Measurements from ENCODE around the gene HSF5. TPM values are rescaled to one million over a fixed set of nuclear protein-coding genes. Genes with fewer than 3 reads are reported as not detected.

Gene HSF5
- total and polyA plus RNA-seq, 2 donors (not counting 1 experiment from before 2014, with no cell fraction given): 2.2 to 5.1 TPM

GRCh38 chr17:58380207-58381123 lies 107.7 kb downstream of the HSF5 start:
- WGBS (ENCODE audit: insufficient coverage): 100% methylated on average over 3 of the region's 5 CpGs
- Histone ChIP-seq H3K79me2 (ENCODE audit: control insufficient read depth, insufficient read depth, low read length) (no peaks in the 10 kb centered on the region), H3K27ac (ENCODE audit: low read length in 2 of 2) (no peak overlapping the region), H3K9me3 (ENCODE audit: control extremely low read depth in 1 of 3, control insufficient read depth in 2 of 3, insufficient read depth in 1 of 3, low read length in 2 of 3) (no peaks in the 10 kb centered on the region), H2AFZ (ENCODE audit: insufficient read depth, low read depth, low read length, poor library complexity, severe bottlenecking) (no peak overlapping the region), H3K4me3 (ENCODE audit: control extremely low read depth in 1 of 5, extremely low read depth in 1 of 5, insufficient read depth in 1 of 5, low read depth in 2 of 5, low read length in 4 of 5) (no peak overlapping the region), H3K4me2 (replicated peaks; ENCODE audit: low read depth, low read length, poor library complexity, severe bottlenecking) (no peak overlapping the region), H3K27me3 (replicated peaks in 1 of 4; ENCODE audit: control extremely low read depth in 1 of 4, control insufficient read depth in 3 of 4, insufficient read depth in 4 of 4, low read length in 3 of 4) (no peaks in the 10 kb centered on the region), H3K36me3 (replicated peaks in 1 of 2; ENCODE audit: control extremely low read depth in 1 of 2, control insufficient read depth in 1 of 2, extremely low read depth in 1 of 2, insufficient read depth in 2 of 2, low read length in 1 of 2) (no peaks in the 10 kb centered on the region), H4K20me1 (ENCODE audit: control insufficient read depth, insufficient read depth, low read length, poor library complexity, severe bottlenecking) (no peaks in the 10 kb centered on the region), H3K9ac (ENCODE audit: low read length) (no peak overlapping the region), H3K4me1 (ENCODE audit: control insufficient read depth in 2 of 2, insufficient read depth in 2 of 2, low read length in 2 of 2) (peaks cover 15 to 16% of the 10 kb centered on the region in 2 donors)
- no peak overlapping the region for H3K4me3 Mint-ChIP-seq
- no peaks in the 10 kb centered on the region for H3K27me3 Mint-ChIP-seq
- intact Hi-C loops (cut with micrococcal nuclease): no loop called here
- peaks cover 28% of the 10 kb centered on the region for H3K4me1 Mint-ChIP-seq
- ChIA-PET POLR2A (interaction anchor here (0.8 to 1.1 kb wide), 2 partner anchors 12 to 53 kb away, joined by 3 to 4 read pairs; no protein-coding TSS in a partner anchor), CTCF (no interaction called here)
- ATAC-seq (ENCODE audit: low read depth) (no peak), DNase-seq (no peak)
- no peak for TF ChIP-seq EZH2 (IDR thresholded peaks at IDR 0.05; ENCODE audit: borderline replicate concordance, insufficient read depth, low read depth, low read length, poor library complexity, severe bottlenecking)
- no peak for TF ChIP-seq CTCF (IDR thresholded peaks at IDR 0.05)
- no peak overlapping the region for H3K27ac Mint-ChIP-seq
- no peaks in the 10 kb centered on the region for H3K9me3 Mint-ChIP-seq (ENCODE audit: insufficient read depth)

- no peaks in the 10 kb centered on the region for H3K27me3 ChIP-seq (replicated peaks in 1 of 4; ENCODE audit: control extremely low read depth in 1 of 4, control insufficient read depth in 3 of 4, insufficient read depth in 4 of 4, low read length in 3 of 4)
- CTCF ChIA-PET: interaction anchor here (1.3 to 1.7 kb wide), 3 partner anchors 35 to 62 kb away, joined by 3 to 6 read pairs (median 3); partner anchors contain the start of gene RNF43
- Mint-ChIP-seq H3K27me3 (no peaks in the 10 kb centered on the region), H3K4me3 (no peak overlapping the region), H3K9me3 (ENCODE audit: insufficient read depth) (no peaks in the 10 kb centered on the region), H3K4me1 (peaks cover 21% of the 10 kb centered on the region), H3K27ac (no peak overlapping the region)
- WGBS (ENCODE audit: insufficient coverage): 100% methylated on average over 1 of the region's 3 CpGs
- intact Hi-C loops (cut with micrococcal nuclease): no loop called here
- no peaks in the 10 kb centered on the region for H4K20me1 ChIP-seq (ENCODE audit: control insufficient read depth, insufficient read depth, low read length, poor library complexity, severe bottlenecking)
- no peak for DNase-seq
- H3K36me3 ChIP-seq (replicated peaks in 1 of 2; ENCODE audit: control extremely low read depth in 1 of 2, control insufficient read depth in 1 of 2, extremely low read depth in 1 of 2, insufficient read depth in 2 of 2, low read length in 1 of 2): no peaks in the 10 kb centered on the region
- ATAC-seq (ENCODE audit: low read depth): no peak
- H3K27ac ChIP-seq (ENCODE audit: low read length in 2 of 2): no peak overlapping the region
- POLR2A ChIA-PET: no interaction called here
- H3K4me3 ChIP-seq (ENCODE audit: control extremely low read depth in 1 of 5, extremely low read depth in 1 of 5, insufficient read depth in 1 of 5, low read depth in 2 of 5, low read length in 4 of 5): no peak overlapping the region
- no peak overlapping the region for H2AFZ ChIP-seq (ENCODE audit: insufficient read depth, low read depth, low read length, poor library complexity, severe bottlenecking)
- no peak for TF ChIP-seq EZH2 (IDR thresholded peaks at IDR 0.05; ENCODE audit: borderline replicate concordance, insufficient read depth, low read depth, low read length, poor library complexity, severe bottlenecking)
- no peak for TF ChIP-seq CTCF (IDR thresholded peaks at IDR 0.05)
- H3K4me1 ChIP-seq (ENCODE audit: control insufficient read depth in 2 of 2, insufficient read depth in 2 of 2, low read length in 2 of 2): peaks cover 13 to 15% of the 10 kb centered on the region in 2 donors
- no peak overlapping the region for H3K9ac ChIP-seq (ENCODE audit: low read length)
- H3K79me2 ChIP-seq (ENCODE audit: control insufficient read depth, insufficient read depth, low read length): no peaks in the 10 kb centered on the region
- no peak overlapping the region for H3K4me2 ChIP-seq (replicated peaks; ENCODE audit: low read depth, low read length, poor library complexity, severe bottlenecking)
- H3K9me3 ChIP-seq (ENCODE audit: control extremely low read depth in 1 of 3, control insufficient read depth in 2 of 3, insufficient read depth in 1 of 3, low read length in 2 of 3): no peaks in the 10 kb centered on the region
Measured at GRCh38 chr17:58379511-58379824, 108.7 kb downstream of the HSF5 start.
